ENCODE measurements around the gene BTBD19.
A peak's percentile ranks its signal among the peaks of the same experiment; 100 is the strongest.
"Not testable (repeated sequence)": the region's sequence is repeated elsewhere in the genome, so short reads cannot be mapped to it uniquely, and the experiment has no call there.

BTBD19 gene

DNA sequence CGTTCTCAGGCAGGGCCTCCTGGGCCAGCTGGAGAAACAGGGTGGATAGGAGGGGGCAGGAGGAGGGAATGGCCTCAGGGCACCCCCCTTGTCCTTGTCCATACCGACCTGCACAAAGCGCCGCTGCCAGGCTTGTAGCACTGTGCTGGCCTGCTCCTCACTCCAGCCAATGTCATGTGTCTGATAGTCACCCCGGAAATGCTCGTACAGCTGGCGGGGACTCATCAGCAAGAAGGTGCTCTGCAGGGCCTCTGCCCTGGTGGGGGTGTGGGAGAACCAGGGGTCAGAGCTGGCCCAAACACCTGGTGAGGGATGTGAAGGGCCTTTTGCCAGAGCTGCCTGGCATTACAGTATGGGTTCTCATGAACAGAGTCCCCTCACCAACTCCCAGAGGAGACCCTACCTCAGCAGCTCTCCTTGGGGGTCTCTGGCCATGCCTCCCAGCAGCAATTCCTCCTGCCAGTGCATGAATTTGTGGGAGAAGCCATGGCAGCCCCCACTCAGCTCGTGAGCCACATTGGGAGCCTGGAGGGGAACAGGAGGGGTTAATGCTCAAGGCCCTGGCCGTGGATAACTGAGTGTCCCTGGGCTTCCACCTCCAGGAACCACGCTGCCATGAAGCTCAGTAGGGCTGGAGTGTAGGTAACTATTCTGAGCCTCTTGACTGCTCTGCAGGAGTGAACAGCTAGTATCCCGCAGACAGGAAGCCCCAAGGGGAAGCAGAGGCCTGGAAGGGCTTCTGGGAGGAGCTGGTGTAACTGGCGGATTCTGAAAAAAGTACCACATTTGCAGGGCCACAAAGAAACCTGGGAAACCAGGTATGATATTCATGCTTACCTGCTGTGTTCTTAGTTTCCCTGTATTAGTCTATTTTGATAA, 21.4 kb downstream of the BTBD19 start:
- DNase-seq = no peak

DNA sequence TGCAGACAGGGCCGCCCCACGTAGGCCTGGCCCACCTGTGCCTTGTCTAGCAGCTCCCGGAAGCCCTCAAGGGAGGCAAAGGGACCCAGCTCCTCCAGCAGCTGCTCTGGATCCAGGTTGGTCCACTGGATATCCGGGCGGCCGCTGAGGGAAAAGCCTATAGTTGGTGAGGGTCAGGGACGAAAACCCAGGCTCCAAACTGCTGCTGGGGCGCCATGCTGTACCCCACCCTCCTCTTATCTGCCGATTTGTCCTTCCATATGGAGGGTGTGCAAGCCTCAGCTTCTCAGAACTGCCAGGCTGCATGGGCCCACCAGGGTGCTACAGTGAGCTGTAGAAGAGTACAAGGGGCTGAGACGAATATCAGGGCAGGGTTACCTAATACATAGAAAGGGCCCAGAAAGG, 22.6 kb downstream of the BTBD19 start:
- DNase-seq = no peak

DNA sequence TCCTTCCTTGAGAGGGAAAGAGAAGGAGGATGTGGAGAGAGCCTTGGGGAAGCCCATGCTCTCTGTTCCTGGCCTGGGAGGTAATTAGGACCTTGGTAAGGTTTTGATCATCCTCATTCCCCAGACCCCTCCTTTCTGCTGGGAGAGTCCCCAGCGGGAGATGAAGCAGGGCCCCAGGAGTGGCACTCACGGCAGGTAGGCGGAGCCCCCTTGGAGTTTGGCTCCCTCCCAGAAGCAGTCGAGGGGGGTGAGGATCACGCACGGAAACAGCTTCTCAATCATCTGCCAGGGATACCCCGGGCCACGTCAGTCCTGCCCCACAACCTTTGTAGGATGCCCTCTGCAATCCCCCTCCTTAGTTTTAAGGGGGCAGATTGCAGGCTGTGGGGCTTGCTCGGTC, 23.2 kb downstream of the BTBD19 start:
- no peak for DNase-seq

DNA sequence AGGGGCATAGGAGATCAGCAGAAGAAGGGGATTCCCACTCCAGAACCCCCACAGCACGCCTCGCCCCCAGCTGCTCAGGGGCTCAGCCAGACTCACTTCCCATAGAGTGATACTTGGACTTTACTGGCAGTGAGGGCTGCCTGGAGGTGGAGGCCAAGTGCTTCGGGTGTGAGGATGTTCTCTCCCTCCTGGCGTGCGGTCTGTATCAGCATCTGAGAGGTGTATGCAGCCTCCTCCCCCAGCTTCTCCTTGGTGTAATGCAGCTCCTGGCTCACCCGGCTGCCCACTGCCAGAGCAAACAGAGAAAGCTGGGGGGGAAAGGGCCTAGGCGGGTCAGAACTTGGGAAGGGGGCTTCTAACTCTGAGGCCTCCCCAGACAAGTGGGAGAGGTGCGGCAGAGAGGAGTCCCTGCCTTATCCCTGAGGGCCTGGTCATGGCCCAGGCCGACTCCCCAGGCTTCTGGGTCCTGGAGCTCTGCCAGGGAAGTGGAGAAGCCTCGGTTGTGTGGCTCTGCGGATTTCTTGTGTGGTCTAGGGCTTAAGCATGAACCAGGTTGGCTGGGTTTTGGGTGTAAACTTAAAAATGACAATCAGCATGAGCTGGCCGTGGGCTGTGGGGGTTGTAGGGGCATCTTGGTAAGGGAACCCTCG, 23.9 kb downstream of the BTBD19 start:
- DNase-seq = no peak

DNA sequence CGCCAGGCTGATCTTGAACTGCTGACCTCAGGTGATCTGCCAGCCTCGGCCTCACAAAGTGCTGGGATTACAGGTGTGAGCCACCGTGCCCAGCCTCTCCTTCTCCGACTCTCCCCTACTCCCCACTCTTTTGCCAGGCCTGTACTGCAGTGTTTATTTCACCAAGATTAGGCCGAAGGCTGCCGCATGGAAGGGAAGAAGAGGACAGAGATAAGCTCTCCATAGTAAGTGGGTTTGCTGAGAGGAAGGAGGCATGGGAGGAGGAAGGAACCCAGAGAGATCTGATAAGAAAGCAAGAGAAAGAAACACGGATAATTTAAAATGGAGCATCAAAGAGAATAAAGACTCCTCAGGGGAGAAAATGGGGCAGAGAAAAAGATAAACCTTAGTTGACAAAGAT, 26.0 kb downstream of the BTBD19 start:
- no peak for DNase-seq

DNA sequence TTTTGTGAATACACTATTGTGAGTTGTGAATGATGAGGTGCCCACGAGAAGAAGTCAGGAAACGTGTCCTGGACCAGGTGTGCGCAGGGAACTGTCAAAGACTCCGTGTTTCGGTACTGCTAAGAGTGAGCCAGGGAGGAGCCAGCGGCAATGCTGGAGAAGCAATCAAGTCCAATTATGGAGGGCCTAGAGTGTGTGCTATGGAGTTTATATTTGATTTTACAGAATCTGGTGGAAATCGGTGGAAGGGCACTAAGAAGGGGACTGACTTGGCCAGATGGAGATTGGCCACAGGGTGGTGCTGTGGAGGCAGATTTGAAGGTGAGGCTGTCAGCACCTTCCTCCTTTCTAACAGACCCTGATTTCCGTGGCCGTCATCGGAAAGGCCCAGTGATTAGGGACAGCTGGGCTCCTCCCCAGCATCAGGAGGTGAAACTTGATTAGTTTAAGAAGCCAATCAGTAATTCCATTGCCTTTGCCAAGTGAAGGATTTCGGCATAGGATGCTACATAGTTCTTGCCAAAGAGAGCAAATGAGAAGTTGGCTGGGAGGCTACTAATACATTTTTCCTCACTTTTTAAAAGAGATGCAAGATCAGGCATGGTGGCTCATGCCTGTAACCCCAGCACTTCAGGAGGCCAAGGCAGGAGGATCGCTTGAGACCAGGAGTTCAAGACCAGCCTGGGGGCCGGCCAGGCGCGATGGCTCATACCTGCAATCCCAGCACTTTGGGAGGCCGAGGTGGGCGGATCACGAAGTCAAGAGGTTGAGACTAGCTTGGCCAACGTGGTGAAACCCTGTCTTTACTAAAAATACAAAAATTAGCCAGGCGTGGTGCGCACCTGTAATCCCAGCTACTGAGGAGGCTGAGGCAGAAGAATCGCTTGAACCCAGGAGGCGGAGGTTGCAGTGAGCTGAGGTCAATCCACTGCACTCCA, 27.7 kb downstream of the BTBD19 start:
- peak; percentile 86 for DNase-seq

DNA sequence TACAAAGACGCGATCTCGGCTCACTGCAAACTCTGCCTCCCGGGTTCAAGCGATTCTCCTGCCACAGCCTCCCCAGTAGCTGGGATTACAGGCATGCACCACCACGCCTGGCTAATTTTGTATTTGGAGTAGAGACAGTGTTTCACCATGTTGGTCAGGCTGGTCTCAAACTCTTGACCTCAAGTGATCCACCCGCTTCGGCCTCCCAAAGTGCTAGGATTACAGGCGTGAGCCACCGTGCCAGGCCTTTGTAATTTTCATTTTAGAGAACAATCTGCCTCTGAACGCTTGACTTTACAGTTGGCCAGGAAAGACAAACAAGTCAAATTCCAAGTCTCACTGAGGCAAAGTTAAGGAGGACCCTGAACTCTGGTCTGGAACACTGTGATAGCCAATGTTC, 30.0 kb downstream of the BTBD19 start:
- not testable (repeated sequence) for DNase-seq

DNA sequence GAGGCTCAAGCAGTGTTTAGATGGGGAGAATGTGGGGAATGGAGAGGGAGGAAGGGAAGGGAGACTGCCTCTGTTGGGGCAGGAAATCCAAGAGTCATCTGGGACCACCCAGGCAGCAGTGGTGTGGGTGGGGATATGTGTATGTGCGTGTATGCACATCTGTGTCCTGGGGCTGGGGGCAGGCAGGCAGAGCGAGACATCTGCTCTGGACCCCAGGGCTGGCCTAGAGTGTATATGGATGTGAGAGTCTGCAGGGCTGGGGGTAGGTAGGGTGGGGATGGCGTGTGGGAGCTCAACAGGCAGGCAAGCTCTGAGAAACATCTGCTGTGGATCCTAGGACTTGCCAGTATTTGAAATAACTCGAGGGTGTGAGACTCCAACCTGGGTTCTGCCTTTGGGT, 31.3 kb downstream of the BTBD19 start:
- DNase-seq = no peak

DNA sequence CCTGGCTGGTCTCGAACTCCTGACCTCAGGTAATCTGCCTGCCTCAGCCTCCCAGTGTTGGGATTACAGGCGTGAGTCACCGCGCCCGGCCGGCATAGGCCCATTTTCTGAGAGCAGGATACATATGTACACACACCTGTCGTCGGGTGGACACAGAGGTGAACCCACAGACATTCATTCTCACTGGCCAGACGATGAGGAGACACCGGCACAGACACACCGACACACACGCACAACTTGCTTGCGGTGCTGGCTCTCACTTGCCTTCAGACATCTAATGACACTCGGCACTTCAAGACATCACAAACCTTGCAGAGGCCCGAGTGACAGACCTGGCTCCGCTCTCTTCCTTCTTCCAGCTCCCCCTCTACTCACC, 34.2 kb downstream of the BTBD19 start:
- DNase-seq = no peak

DNA sequence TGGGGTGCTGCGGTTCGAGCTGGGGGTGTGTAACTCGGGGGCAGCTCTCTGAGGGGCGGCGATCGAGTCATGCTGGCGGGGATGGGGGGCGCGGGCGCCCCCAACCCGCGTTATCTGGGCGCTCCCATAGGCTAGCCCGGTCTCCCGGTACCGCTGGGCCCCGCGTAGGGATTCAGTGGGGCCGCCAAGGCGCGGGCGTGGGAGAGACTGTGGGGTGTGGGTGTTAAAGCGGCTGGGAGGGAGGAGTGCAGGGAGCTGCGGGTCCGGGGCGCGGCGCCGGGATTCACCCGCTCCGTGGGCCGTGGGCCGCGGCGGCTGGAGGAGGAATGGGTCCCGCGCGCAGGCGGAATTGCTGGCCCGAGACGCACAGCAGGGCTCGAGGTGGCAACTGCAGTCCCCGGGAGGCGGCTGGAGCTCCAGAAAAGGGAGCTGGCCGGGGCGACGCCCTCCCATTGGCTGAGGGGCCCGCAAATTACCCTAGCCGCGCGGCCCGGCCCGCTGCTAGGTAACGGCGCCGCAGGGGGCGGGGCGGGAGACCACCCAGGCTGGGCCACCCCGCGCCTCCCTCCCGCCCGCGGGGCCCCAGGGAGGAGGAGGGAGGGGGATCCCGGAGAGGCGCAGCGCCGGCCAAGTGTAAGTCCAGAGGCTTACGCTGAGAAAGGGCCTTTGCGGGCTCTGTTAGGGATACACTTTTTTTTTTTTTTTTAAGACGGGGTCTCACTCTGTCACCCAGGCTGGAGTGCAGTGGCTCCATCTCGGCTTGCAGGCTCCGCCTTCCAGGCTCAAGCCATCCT, 34.7 kb downstream of the BTBD19 start, which contains the start of gene PTCH2:
Gene PTCH2, minus strand, starts transcription at position 392 of the 794 bp plus-strand sequence. Its CDS starts 321 bp downstream, at position 71.
- peak; percentile 27 for DNase-seq

DNA sequence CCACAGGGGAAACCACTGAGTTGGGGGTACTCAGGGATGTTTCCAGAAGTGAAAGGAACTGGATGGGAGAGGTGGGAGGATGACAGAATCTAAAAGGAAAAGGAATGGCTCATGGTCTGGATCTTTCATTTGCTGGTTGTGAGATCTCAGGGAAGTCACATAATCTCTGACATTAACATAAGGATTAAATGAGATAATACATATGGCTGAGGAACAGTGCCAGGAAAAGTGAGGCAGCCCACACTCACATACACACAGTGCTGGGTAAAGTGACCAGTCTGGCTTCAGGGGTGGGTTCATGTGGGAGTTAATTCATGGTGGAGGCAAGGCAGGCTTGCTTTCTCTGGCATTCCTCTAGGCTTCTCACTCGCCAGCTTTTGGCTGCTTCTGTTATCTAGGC, 38.7 kb downstream of the BTBD19 start:
- DNase-seq = no peak

DNA sequence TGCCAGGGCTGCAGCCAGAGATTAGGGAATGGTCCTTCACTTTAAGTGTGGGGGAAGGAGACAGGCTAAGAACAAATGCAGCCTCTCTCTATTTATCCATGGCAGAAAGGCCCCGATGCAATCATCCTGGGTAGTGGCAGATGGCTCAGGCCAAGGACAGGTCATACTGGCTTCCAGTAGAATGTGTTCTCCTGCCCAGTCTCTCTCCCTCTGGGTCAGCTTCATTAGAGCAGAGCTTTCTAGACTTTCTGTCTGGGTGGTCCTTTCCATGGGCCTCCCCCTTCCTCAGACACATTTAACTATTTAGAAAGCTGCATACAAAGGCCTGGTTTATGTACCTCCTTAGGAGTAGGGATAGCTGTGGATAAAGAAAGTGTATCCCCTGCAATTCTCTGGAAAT, 39.5 kb downstream of the BTBD19 start:
- no peak for DNase-seq

DNA sequence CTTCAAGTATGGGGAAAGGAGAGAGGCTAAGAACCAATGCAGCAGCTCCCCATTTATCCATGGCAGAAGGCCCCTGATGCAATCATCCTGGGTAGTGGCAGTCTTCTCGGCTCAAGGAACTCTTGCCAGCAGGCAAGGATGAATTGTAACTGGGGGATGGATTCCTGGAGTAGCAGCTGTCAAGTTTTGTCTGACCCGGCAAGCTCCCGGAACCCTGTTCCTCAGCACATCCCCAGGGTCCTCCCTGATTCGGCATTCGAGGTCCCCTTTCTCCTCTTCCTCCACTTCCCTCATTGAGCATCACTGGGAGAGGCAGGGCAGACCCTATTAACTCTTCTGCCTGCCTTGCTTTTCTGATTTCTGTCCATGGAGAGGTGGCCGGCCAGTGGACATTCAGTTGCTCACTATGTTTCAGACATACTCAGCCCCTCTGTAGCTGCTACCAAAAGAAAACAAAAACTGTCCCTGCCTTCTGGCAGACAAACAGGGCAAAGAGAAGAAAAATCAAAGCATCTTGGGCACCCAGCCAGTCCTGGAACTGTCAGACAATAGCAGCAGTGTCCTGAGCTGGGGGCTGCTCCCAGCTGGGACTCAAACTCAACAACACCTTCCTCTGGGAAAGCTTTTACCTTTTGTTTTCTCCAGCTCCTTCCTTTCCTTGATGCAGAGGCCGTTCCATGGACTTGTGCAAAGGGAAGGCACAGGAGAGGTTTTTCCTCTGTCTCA, 40.3 kb downstream of the BTBD19 start:
- DNase-seq = no peak

DNA sequence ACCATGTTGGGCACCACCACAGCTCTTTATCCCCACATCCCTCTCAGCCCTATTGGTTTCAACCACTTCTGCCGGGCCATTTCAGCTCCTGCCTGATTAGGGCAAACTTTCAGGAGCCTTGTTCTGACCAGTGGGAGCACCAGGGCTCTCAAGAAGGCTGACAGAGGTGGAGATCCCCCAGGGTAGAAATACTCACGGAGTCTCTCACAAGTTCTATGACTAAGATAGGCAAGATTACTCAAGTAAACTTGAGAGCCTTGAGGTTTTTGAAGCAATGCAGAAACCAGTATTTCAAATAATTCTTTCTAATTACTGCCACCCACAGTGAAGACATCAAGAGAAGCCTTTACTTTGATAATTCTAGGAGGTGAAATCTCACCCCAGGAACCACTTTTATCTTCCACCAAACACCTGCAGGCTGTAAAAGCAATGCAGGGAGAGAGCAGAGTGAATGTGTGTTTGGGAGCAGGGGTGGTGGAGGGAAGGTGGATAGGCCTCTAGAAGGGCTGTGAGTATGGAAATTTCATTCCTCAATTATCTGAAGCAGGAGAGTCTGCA, 41.3 kb downstream of the BTBD19 start:
- no peak for DNase-seq

DNA sequence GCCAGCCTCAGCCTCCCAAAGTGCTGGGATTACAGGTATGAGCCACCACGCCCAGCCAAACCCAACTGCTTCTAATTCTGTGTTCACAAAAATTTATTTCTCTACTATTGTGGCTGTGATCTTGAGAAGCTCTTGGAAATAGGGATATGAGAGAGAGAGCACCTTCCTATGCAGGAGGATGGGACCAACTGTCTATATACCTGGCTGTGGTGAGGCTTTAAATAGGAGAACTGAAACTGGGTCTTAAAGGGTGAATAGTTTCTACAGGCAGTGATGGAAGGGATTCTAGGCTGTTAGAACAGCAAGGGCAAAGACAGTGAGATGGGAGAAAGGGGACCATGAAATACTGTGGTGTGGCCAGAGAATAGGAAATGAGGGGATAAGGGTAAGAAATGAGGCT, 43.0 kb downstream of the BTBD19 start:
- DNase-seq = no peak

DNA sequence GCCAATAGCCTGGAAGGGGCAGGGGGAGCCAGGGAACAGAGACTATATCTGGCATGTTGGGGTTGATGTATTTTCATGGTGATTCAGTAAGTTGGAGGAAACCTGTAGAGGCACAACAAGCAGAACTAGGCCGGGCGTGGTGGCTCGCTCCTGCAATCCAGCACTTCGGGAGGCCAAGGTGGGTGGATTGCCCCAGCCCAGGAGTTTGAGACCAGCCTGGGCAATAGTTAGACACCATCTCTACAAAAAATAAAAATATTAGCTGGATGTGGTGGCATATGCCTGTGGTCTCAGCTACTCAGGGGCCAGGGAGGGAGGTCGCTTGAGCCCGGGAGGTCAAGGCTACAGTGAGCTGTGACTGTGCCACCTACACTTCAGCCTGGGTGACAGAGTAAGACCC, 44.9 kb downstream of the BTBD19 start:
- no peak for DNase-seq

DNA sequence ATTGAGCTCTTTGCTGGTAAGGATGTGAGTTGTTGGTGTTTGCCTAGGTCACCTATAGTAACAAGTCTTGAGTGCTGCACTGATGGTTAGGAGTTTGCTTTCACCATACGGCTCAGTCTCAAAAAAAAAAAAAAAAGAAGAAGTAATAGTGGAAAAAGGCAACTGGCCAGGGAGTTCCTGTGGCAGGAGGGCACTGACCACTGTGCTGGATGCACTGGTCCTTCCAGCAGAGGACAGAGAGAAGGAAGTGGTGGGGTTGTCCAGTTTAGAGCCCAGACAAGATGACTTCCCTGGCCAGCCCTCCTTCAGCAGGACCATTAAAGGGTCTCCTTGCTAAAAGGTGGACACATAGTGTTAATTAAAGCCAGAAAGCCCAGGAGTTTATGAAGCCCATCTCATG, 46.6 kb downstream of the BTBD19 start:
- DNase-seq = no peak

DNA sequence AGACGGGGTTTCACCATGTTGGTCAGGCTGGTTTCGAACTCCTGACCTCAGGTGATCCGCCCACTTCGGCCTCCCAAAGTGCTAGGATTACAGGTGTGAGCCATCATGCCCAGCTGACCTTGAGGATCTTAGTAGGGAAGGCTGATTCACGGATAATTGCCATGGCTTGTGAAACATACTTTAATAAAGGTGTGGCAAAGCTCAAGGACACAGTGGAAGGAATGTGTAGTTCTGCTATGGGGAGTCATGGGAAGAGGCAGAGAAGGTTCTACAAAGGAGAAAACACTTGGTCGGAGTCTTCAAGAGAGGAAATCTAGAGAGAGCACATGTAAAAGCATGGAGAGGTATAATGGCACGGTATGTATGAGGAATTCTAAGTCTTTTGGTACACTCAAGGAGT, 47.4 kb downstream of the BTBD19 start:
- DNase-seq = no peak

DNA sequence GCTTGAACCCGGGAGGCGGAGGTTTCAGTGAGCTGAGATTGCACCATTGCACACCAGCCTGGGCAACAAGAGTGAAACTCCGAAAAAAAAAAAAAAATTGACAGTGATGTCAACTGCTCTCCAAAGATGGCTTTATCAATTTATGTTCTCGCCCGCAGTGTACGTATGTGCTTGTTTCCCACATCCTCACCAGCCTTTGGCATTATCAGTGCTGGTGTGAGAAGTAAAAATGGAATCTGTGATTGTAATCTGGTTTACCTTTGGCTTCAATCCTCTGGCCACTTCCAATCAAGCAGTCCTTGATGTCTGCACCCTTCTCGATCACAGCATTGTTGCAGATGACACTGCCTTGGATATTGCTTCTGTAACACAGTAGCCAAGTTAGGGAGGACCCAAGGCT, 49.1 kb downstream of the BTBD19 start:
- no peak for DNase-seq

DNA sequence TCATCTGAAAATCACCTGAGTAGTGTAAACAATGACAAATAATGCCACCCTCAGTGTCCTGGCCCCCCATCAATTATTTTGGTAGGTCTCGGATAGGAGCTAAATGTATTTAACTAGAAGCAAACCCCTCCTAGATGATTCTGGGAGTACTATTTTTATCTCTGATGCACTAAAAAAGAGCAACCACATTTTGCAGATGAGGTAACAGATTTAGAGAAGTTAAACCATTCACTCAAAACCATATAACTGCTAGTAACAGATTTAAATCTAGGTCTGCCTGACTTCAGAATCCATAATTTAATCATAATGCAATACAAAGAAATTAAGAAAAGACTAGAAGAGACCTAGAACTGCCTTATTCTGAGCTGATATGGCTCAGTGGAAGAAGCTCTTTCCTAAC, 52.0 kb downstream of the BTBD19 start:
- DNase-seq = no peak

DNA sequence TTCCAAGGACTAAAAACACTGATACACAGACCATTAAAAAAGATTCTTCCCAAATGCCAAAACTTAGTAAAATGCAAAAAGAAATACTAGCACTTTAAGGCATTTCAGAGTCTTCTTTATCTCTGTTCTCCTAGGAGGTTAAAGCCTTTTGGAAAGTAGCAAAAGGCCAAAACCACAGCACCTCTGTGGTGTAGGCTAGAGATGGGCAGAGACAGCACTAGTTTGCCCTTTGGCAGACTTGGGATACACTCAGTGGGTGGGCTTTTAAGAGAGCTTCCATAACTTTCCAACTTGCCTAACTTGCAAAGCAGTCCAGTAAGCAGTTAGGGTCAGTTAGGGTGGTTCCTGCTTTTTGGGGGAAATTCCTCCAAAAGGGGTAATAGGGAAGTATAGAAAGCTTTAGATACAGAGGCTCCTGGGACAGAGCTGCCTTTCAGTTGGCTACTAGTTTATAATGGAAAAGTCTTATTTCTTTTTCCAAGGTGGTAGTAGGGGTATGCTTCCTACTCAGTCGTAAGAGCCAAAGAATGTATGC, 52.6 kb downstream of the BTBD19 start:
- no peak for DNase-seq
